ENCODE measurements around the gene TGIF1. TPM values are rescaled to one million over a fixed set of nuclear protein-coding genes. Genes with fewer than 3 reads are reported as not detected.

TGIF1 gene
- total RNA-seq, 2 experiments from 2014 or later, result 40.9 to 69.0 TPM

DNA sequence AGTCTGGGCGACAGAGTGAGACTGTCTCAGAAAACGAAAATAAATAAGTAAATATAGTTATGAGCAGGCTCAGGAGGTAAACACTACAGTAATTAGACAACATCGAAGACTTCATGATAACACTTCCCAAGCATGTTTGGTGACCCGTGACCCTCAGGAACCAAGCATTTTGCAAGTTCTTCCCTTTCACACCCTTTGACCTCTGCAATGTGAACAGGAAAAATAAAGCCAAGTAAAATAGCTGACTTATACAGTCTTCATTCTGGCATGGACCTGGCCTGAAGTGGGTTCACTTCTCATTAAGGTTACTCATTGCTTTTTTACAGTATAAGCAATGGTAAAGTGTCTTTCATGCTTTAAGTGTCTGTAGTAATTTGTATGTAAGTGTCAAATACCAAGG, 15.3 kb upstream of the TGIF1 start:
- Histone ChIP-seq H3K4me1 (ENCODE audit: insufficient read depth, low read length, poor library complexity, severe bottlenecking) (no peaks in the 10 kb centered on the region), H3K4me3 (ENCODE audit: low read depth, low read length, poor library complexity, severe bottlenecking) (no peak overlapping the region), H2AFZ (ENCODE audit: low read length) (no peak overlapping the region), H3K79me2 (ENCODE audit: insufficient read depth, low read depth, low read length) (no peaks in the 10 kb centered on the region), H3K4me2 (ENCODE audit: low read length) (no peak overlapping the region), H3K9me2 (ENCODE audit: insufficient read depth, low read length) (no peaks in the 10 kb centered on the region), H3K9me3 (ENCODE audit: low read length) (no peaks in the 10 kb centered on the region), H4K20me1 (ENCODE audit: insufficient read depth, low read length) (no peaks in the 10 kb centered on the region), H3K36me3 (ENCODE audit: insufficient read depth, low read length) (no peaks in the 10 kb centered on the region), H3K27ac (ENCODE audit: low read depth, low read length, poor library complexity, severe bottlenecking) (no peak overlapping the region)
- CTCF ChIA-PET (ENCODE audit: unreplicated experiment), result no interaction called here
- no peak for TF ChIP-seq CTCF (conservative IDR thresholded peaks at IDR 0.05; ENCODE audit: low read length)
- no peak for TF ChIP-seq EZH2phosphoT487 (IDR thresholded peaks at IDR 0.05; ENCODE audit: borderline replicate concordance, low read depth, low read length)
- no TSS peak for BruUV-seq (replicated peaks)
- DNase-seq (ENCODE audit: low spot score), result no peak
- intact Hi-C loops (cut with micrococcal nuclease; ENCODE audit: unreplicated experiment), result no loop called here
- POLR2A ChIA-PET, result interaction anchor here (0.6 to 0.7 kb wide), 2 partner anchors 24 to 36 kb away, joined by 3 to 5 read pairs; no protein-coding TSS in a partner anchor

DNA sequence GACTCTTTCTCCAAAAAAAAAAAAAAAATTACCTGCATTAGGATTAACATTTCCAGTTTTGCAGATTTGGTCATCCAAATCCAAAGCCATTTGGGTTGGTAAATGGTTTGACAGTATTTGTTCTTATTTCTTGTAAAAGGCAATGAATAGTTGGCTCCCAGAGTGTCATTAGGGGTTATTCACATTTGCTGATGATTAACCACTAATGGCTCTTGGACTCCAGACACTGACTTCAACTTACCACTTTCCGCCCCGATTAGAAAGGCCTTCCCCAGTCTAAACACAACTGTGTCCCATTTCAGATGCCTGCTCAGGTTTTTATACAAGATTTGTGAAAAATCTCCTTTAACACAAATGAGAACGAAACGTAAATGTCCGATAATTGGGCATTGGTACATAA, 9.6 kb upstream of the TGIF1 start:
- Histone ChIP-seq H2AFZ (ENCODE audit: low read length) (no peak overlapping the region), H3K79me2 (ENCODE audit: insufficient read depth, low read depth, low read length) (no peaks in the 10 kb centered on the region), H3K9me3 (ENCODE audit: low read length) (no peaks in the 10 kb centered on the region), H3K4me2 (ENCODE audit: low read length) (no peak overlapping the region), H3K4me3 (ENCODE audit: low read depth, low read length, poor library complexity, severe bottlenecking) (no peak overlapping the region), H3K9me2 (ENCODE audit: insufficient read depth, low read length) (no peaks in the 10 kb centered on the region), H3K27ac (ENCODE audit: low read depth, low read length, poor library complexity, severe bottlenecking) (no peak overlapping the region), H3K4me1 (ENCODE audit: insufficient read depth, low read length, poor library complexity, severe bottlenecking) (no peaks in the 10 kb centered on the region), H3K36me3 (ENCODE audit: insufficient read depth, low read length) (no peaks in the 10 kb centered on the region), H4K20me1 (ENCODE audit: insufficient read depth, low read length) (no peaks in the 10 kb centered on the region)
- intact Hi-C loops (cut with micrococcal nuclease; ENCODE audit: unreplicated experiment), result loop anchor here (10.0 kb wide), 1 partner anchor 426 kb away; the partner anchor contains the start of gene LPIN2
- DNase-seq (ENCODE audit: low spot score), result no peak
- POLR2A ChIA-PET, result no interaction called here
- CTCF ChIA-PET (ENCODE audit: unreplicated experiment), result no interaction called here
- no TSS peak for BruUV-seq (replicated peaks)
- no peak for TF ChIP-seq EZH2phosphoT487 (IDR thresholded peaks at IDR 0.05; ENCODE audit: borderline replicate concordance, low read depth, low read length)
- TF ChIP-seq CTCF (conservative IDR thresholded peaks at IDR 0.05; ENCODE audit: low read length), result no peak

GRCh38 chr18:3441290-3441689, 8.7 kb upstream of the TGIF1 start:
- Histone ChIP-seq H3K4me2 (ENCODE audit: low read length) (no peak overlapping the region), H3K36me3 (ENCODE audit: insufficient read depth, low read length) (no peaks in the 10 kb centered on the region), H3K9me3 (ENCODE audit: low read length) (no peaks in the 10 kb centered on the region), H3K9me2 (ENCODE audit: insufficient read depth, low read length) (no peaks in the 10 kb centered on the region), H3K4me3 (ENCODE audit: low read depth, low read length, poor library complexity, severe bottlenecking) (no peak overlapping the region), H4K20me1 (ENCODE audit: insufficient read depth, low read length) (no peaks in the 10 kb centered on the region), H3K27ac (ENCODE audit: low read depth, low read length, poor library complexity, severe bottlenecking) (no peak overlapping the region), H3K79me2 (ENCODE audit: insufficient read depth, low read depth, low read length) (no peaks in the 10 kb centered on the region), H3K4me1 (ENCODE audit: insufficient read depth, low read length, poor library complexity, severe bottlenecking) (no peaks in the 10 kb centered on the region), H2AFZ (ENCODE audit: low read length) (no peak overlapping the region)
- intact Hi-C loops (cut with micrococcal nuclease; ENCODE audit: unreplicated experiment), result loop anchor here (10.0 kb wide), 1 partner anchor 426 kb away; the partner anchor contains the start of gene LPIN2
- no TSS peak for BruUV-seq (replicated peaks)
- no peak for TF ChIP-seq EZH2phosphoT487 (IDR thresholded peaks at IDR 0.05; ENCODE audit: borderline replicate concordance, low read depth, low read length)
- peak; percentile 55 for TF ChIP-seq CTCF (conservative IDR thresholded peaks at IDR 0.05; ENCODE audit: low read length)
- ChIA-PET POLR2A (interaction anchor here (0.8 to 1.1 kb wide), 2 partner anchors 35 to 43 kb away, joined by 3 to 4 read pairs; no protein-coding TSS in a partner anchor), CTCF (ENCODE audit: unreplicated experiment) (no interaction called here)
- DNase-seq (ENCODE audit: low spot score), result peak; percentile 17
